CD4-positive, alpha-beta T cell treated with Interleukin-4 for 1 hour (primary cell): ENCODE results near the gene GAMT.

Source experiments
- DNase-seq, 2 donors: peaks; one replicate each; pipeline ENCODE4 v3.0.0-alpha.2; 2020 to 2022

The GAMT gene

GRCh38 chr19:1363599-1363998 lies 37.7 kb downstream of the GAMT start:
- peak; percentile 39 to 54 for DNase-seq

- DNase-seq = no peak
Measured at GRCh38 chr19:1362387-1363257, 38.7 kb downstream of the GAMT start.

GRCh38 chr19:1361601-1362386 lies 39.5 kb downstream of the GAMT start:
- DNase-seq = no peak

- no peak for DNase-seq
Measured at GRCh38 chr19:1360818-1361461, 40.4 kb downstream of the GAMT start.

- DNase-seq = no peak
Measured at GRCh38 chr19:1360126-1360817, 41.1 kb downstream of the GAMT start.

- DNase-seq = no peak
Measured at GRCh38 chr19:1357531-1358109, 43.7 kb downstream of the GAMT start.

- DNase-seq = no peak
Measured at GRCh38 chr19:1356508-1356865, 44.9 kb downstream of the GAMT start.

- DNase-seq = no peak
Measured at GRCh38 chr19:1355568-1356507, 45.5 kb downstream of the GAMT start.

GRCh38 chr19:1354970-1355567 lies 46.3 kb downstream of the GAMT start:
- no peak for DNase-seq

- DNase-seq = no peak
Measured at GRCh38 chr19:1353144-1353543, 48.2 kb downstream of the GAMT start.

- no peak for DNase-seq
Measured at GRCh38 chr19:1351381-1351851, 49.9 kb downstream of the GAMT start.

- DNase-seq = no peak
Measured at GRCh38 chr19:1350867-1351266, 50.5 kb downstream of the GAMT start.

- DNase-seq = no peak
Measured at GRCh38 chr19:1349211-1349610, 52.1 kb downstream of the GAMT start.
